ENCODE results near the gene KCTD19.

- TF ChIP-seq CTCF (IDR thresholded peaks at IDR 0.05; ENCODE audit: low read length) (no peak), EZH2phosphoT487 (IDR thresholded peaks at IDR 0.05; ENCODE audit: low read length) (no peak)
Observed at GRCh38 chr16:67263201-67263600, 63.3 kb downstream of the KCTD19 start.

Measured in MM.1S (cell line).